Breast epithelium (tissue), 3 donors: ENCODE measurements around the gene PRH2.

ENCODE experiments used
- CTCF ChIP-seq, 3 donors: fragments of 450-650 bp; IDR thresholded peaks; one replicate each; pipeline ENCODE4 v1.5.1; 2016 to 2017; ENCODE audit warnings: antibody characterized with exemption in 3 of 3, mild to moderate bottlenecking in 3 of 3, moderate library complexity in 3 of 3
- POLR2A ChIP-seq: fragments of 450-650 bp; IDR thresholded peaks from one replicate; pipeline ENCODE4 v1.6.1; 2016; ENCODE audit warnings: antibody characterized with exemption, mild to moderate bottlenecking, moderate library complexity
- POLR2AphosphoS5 ChIP-seq, 3 donors: sonication (generic); formaldehyde crosslinking; IDR thresholded peaks; one replicate each; pipeline ENCODE4 v1.6.1; 2017; ENCODE audit warnings: antibody characterized with exemption in 3 of 3

- TF ChIP-seq CTCF (IDR thresholded peaks at IDR 0.05) (no peak), POLR2AphosphoS5 (IDR thresholded peaks at IDR 0.05) (no peak), POLR2A (no peak)
Observed at GRCh38 chr12:10982244-10982643, 53.2 kb downstream of the PRH2 start.
